ENCODE measurements around the gene DOCK2.

DOCK2 gene

DNA sequence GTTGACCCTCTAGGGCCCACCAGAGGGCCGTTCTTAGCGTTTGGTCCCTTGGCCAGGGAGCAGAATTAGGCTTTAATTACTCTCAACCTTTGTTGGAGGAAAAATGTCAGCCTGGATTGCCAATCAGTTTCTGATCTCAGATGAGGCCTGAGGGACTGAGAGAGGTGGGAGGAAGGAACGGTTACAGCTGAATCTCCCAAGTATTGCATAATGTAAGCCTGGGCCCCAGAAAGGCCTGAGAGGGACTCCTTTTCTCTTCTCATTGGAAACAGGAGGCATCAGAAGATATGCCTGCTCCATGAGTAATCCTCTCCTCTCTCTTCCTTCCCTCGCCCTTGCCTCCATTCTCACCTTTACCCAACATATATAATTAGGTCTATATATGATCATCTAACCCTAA lies 237.5 kb downstream of the DOCK2 start:
- H3K27ac ChIP-seq (ENCODE audit: low read depth, low read length): no peak overlapping the region
- no peak overlapping the region for H3K9ac ChIP-seq (ENCODE audit: low read length)
- no peaks in the 10 kb centered on the region for H3K36me3 ChIP-seq (ENCODE audit: insufficient read depth, low read length)
- no peaks in the 10 kb centered on the region for H3K27me3 ChIP-seq (ENCODE audit: control insufficient read depth in 1 of 2, insufficient read depth in 2 of 2, low read length in 2 of 2)
- H3K4me3 ChIP-seq (ENCODE audit: low read depth in 1 of 2, low read length in 2 of 2): no peak overlapping the region
- no peaks in the 10 kb centered on the region for H3K4me1 ChIP-seq (ENCODE audit: insufficient read depth, low read length)
- H3K9me3 ChIP-seq (ENCODE audit: low read length): no peaks in the 10 kb centered on the region

GRCh38 chr5:169875091-169875728 lies 238.1 kb downstream of the DOCK2 start:
- Histone ChIP-seq H3K36me3 (ENCODE audit: insufficient read depth, low read length) (no peaks in the 10 kb centered on the region), H3K27ac (ENCODE audit: low read depth, low read length) (no peak overlapping the region), H3K4me3 (ENCODE audit: low read depth in 1 of 2, low read length in 2 of 2) (no peak overlapping the region), H3K9me3 (ENCODE audit: low read length) (no peaks in the 10 kb centered on the region), H3K27me3 (ENCODE audit: control insufficient read depth in 1 of 2, insufficient read depth in 2 of 2, low read length in 2 of 2) (no peaks in the 10 kb centered on the region), H3K4me1 (ENCODE audit: insufficient read depth, low read length) (no peaks in the 10 kb centered on the region), H3K9ac (ENCODE audit: low read length) (no peak overlapping the region)

DNA sequence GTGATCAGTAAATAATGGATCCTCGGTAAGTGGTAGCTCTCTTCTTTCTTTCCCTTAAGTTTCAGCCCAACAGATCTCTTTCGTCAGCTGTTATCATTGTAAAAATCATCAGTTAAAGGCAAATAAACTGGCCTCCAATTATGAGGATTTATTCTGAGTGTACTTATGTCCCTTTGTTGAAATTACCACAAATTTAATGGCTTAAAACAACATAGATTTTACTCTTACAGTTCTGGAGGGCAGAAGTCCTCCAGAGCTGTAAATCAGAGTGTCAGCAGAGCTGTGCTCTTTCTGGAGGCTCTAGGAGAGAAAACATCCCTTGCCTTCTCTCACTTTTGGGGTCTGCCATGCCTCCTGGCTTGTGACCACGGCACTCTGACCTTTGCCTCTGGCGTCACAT lies 238.7 kb downstream of the DOCK2 start:
- no peak overlapping the region for H3K27ac ChIP-seq (ENCODE audit: low read depth, low read length)
- no peaks in the 10 kb centered on the region for H3K27me3 ChIP-seq (ENCODE audit: control insufficient read depth in 1 of 2, insufficient read depth in 2 of 2, low read length in 2 of 2)
- H3K4me1 ChIP-seq (ENCODE audit: insufficient read depth, low read length): no peaks in the 10 kb centered on the region
- no peak overlapping the region for H3K9ac ChIP-seq (ENCODE audit: low read length)
- H3K9me3 ChIP-seq (ENCODE audit: low read length): no peaks in the 10 kb centered on the region
- H3K4me3 ChIP-seq (ENCODE audit: low read depth in 1 of 2, low read length in 2 of 2): no peak overlapping the region
- H3K36me3 ChIP-seq (ENCODE audit: insufficient read depth, low read length): no peaks in the 10 kb centered on the region

DNA sequence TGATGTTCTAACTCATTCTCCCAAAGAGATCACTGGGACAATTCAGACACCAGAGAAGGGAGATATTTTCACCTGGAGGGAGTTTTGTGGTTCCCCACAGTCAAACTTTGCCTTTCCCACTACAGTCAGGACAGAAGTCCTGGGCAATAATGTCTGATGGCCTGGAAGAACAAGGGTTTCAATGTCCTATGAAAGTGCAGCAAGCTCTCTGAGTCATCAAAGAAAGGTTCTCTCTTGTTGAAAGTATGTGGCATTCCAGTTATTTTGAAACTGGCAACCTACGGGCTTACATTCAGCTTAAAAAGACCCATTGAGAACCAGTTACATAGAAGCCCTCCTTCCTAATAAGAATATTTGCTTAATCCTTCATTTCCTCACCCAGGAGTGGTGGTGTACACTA lies 239.3 kb downstream of the DOCK2 start:
- H3K27ac ChIP-seq (ENCODE audit: low read depth, low read length): no peak overlapping the region
- no peak overlapping the region for H3K4me3 ChIP-seq (ENCODE audit: low read depth in 1 of 2, low read length in 2 of 2)
- H3K9me3 ChIP-seq (ENCODE audit: low read length): no peaks in the 10 kb centered on the region
- H3K9ac ChIP-seq (ENCODE audit: low read length): no peak overlapping the region
- H3K27me3 ChIP-seq (ENCODE audit: control insufficient read depth in 1 of 2, insufficient read depth in 2 of 2, low read length in 2 of 2): no peaks in the 10 kb centered on the region
- H3K4me1 ChIP-seq (ENCODE audit: insufficient read depth, low read length): no peaks in the 10 kb centered on the region
- H3K36me3 ChIP-seq (ENCODE audit: insufficient read depth, low read length): no peaks in the 10 kb centered on the region

DNA sequence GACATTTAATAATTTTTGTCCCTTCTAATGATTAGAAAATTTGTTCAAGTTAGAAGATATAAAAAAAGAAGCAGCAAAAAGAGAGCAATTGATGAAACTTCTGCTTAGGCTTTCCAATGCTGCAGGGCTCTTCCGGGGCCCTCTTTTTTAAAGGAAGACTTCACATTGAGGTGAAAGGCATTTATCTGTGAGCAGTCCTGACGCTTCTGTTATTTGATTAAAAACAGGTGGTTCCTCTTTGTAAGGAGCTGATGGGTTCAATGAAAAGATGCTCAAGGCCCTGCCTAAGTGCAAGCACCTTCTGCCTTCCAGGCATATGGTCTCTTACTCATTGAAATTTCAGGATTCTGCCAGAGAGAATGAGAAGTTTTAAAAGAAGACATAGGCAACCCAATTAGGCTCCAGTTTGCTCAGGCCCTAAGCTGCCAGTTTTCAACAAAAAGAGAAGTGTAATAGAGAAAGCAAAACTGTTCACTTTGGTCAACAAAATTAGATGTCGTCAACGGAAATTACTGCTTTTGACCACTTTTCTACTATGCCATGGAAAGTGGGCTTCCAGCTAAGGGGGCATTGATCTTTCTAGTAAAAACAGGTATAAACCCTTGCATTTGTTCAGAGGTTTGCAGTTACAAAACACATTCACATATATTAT lies 243.1 kb downstream of the DOCK2 start:
- H3K27me3 ChIP-seq (ENCODE audit: control insufficient read depth in 1 of 2, insufficient read depth in 2 of 2, low read length in 2 of 2): no peaks in the 10 kb centered on the region

GRCh38 chr5:169880785-169881184 lies 243.7 kb downstream of the DOCK2 start:
- Histone ChIP-seq H3K9ac (ENCODE audit: low read length) (no peak overlapping the region), H3K36me3 (ENCODE audit: insufficient read depth, low read length) (no peaks in the 10 kb centered on the region), H3K27me3 (ENCODE audit: control insufficient read depth in 1 of 2, insufficient read depth in 2 of 2, low read length in 2 of 2) (no peaks in the 10 kb centered on the region), H3K27ac (ENCODE audit: low read depth, low read length) (no peak overlapping the region), H3K9me3 (ENCODE audit: low read length) (no peaks in the 10 kb centered on the region), H3K4me1 (ENCODE audit: insufficient read depth, low read length) (no peaks in the 10 kb centered on the region), H3K4me3 (ENCODE audit: low read depth in 1 of 2, low read length in 2 of 2) (no peak overlapping the region)

More for the DNA sequence above, 243.1 kb downstream of the DOCK2 start:
- H3K9ac ChIP-seq (ENCODE audit: low read length): no peak overlapping the region
- H3K4me3 ChIP-seq (ENCODE audit: low read depth in 1 of 2, low read length in 2 of 2): no peak overlapping the region
- no peaks in the 10 kb centered on the region for H3K9me3 ChIP-seq (ENCODE audit: low read length)
- no peaks in the 10 kb centered on the region for H3K4me1 ChIP-seq (ENCODE audit: insufficient read depth, low read length)
- no peaks in the 10 kb centered on the region for H3K36me3 ChIP-seq (ENCODE audit: insufficient read depth, low read length)
- H3K27ac ChIP-seq (ENCODE audit: low read depth, low read length): no peak overlapping the region

- H3K9me3 ChIP-seq (ENCODE audit: low read length): no peaks in the 10 kb centered on the region
- H3K4me3 ChIP-seq (ENCODE audit: low read depth in 1 of 2, low read length in 2 of 2): no peak overlapping the region
These were observed 244.7 kb downstream of the DOCK2 start for GRCh38 chr5:169881702-169882303.

GRCh38 chr5:169886033-169886432 lies 249.0 kb downstream of the DOCK2 start:
- no peak overlapping the region for H3K27ac ChIP-seq (ENCODE audit: low read depth, low read length)
- no peaks in the 10 kb centered on the region for H3K36me3 ChIP-seq (ENCODE audit: insufficient read depth, low read length)
- no peak overlapping the region for H3K9ac ChIP-seq (ENCODE audit: low read length)

More at GRCh38 chr5:169881702-169882303, 244.7 kb downstream of the DOCK2 start:
- no peak overlapping the region for H3K9ac ChIP-seq (ENCODE audit: low read length)
- H3K27ac ChIP-seq (ENCODE audit: low read depth, low read length): no peak overlapping the region
- H3K27me3 ChIP-seq (ENCODE audit: control insufficient read depth in 1 of 2, insufficient read depth in 2 of 2, low read length in 2 of 2): no peaks in the 10 kb centered on the region
- H3K36me3 ChIP-seq (ENCODE audit: insufficient read depth, low read length): no peaks in the 10 kb centered on the region
- H3K4me1 ChIP-seq (ENCODE audit: insufficient read depth, low read length): no peaks in the 10 kb centered on the region

GRCh38 chr5:169886677-169887076 lies 249.6 kb downstream of the DOCK2 start:
- H3K27me3 ChIP-seq (ENCODE audit: control insufficient read depth in 1 of 2, insufficient read depth in 2 of 2, low read length in 2 of 2): no peaks in the 10 kb centered on the region

More at GRCh38 chr5:169886033-169886432, 249.0 kb downstream of the DOCK2 start:
- Histone ChIP-seq H3K9me3 (ENCODE audit: low read length) (no peaks in the 10 kb centered on the region), H3K4me3 (ENCODE audit: low read depth in 1 of 2, low read length in 2 of 2) (no peak overlapping the region), H3K27me3 (ENCODE audit: control insufficient read depth in 1 of 2, insufficient read depth in 2 of 2, low read length in 2 of 2) (no peaks in the 10 kb centered on the region), H3K4me1 (ENCODE audit: insufficient read depth, low read length) (no peaks in the 10 kb centered on the region)

GRCh38 chr5:169889572-169889971 lies 252.5 kb downstream of the DOCK2 start:
- no peaks in the 10 kb centered on the region for H3K36me3 ChIP-seq (ENCODE audit: insufficient read depth, low read length)
- no peak overlapping the region for H3K27ac ChIP-seq (ENCODE audit: low read depth, low read length)
- H3K9me3 ChIP-seq (ENCODE audit: low read length): no peaks in the 10 kb centered on the region
- H3K27me3 ChIP-seq (ENCODE audit: control insufficient read depth in 1 of 2, insufficient read depth in 2 of 2, low read length in 2 of 2): no peaks in the 10 kb centered on the region
- no peak overlapping the region for H3K9ac ChIP-seq (ENCODE audit: low read length)
- H3K4me3 ChIP-seq (ENCODE audit: low read depth in 1 of 2, low read length in 2 of 2): no peak overlapping the region
- no peaks in the 10 kb centered on the region for H3K4me1 ChIP-seq (ENCODE audit: insufficient read depth, low read length)

More at GRCh38 chr5:169886677-169887076, 249.6 kb downstream of the DOCK2 start:
- no peaks in the 10 kb centered on the region for H3K36me3 ChIP-seq (ENCODE audit: insufficient read depth, low read length)
- no peak overlapping the region for H3K4me3 ChIP-seq (ENCODE audit: low read depth in 1 of 2, low read length in 2 of 2)
- H3K27ac ChIP-seq (ENCODE audit: low read depth, low read length): no peak overlapping the region
- H3K9ac ChIP-seq (ENCODE audit: low read length): no peak overlapping the region
- H3K4me1 ChIP-seq (ENCODE audit: insufficient read depth, low read length): no peaks in the 10 kb centered on the region
- no peaks in the 10 kb centered on the region for H3K9me3 ChIP-seq (ENCODE audit: low read length)

DNA sequence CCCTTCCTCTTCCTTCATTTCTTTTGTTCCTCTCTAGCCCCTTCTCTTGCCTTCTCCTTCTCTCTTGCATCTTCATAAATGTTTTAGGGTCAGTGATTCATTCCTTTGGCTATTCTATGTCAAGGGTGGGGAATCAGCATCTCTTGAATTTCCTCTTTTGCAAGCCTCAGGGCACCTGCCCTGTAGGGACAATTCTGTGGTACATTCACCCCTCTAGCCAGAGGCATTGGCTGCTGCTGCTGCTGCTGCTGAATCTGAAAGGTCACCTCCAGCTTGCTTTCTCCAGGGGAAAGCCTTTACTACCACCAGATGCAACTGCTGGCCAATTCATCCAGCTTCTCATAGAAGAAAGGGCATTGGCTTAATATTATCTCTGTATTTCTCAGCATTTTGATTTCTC lies 255.9 kb downstream of the DOCK2 start:
- H3K4me1 ChIP-seq (ENCODE audit: insufficient read depth, low read length): no peaks in the 10 kb centered on the region
- no peak overlapping the region for H3K4me3 ChIP-seq (ENCODE audit: low read depth in 1 of 2, low read length in 2 of 2)
- H3K27me3 ChIP-seq (ENCODE audit: control insufficient read depth in 1 of 2, insufficient read depth in 2 of 2, low read length in 2 of 2): no peaks in the 10 kb centered on the region
- H3K9ac ChIP-seq (ENCODE audit: low read length): no peak overlapping the region
- H3K27ac ChIP-seq (ENCODE audit: low read depth, low read length): no peak overlapping the region
- H3K36me3 ChIP-seq (ENCODE audit: insufficient read depth, low read length): no peaks in the 10 kb centered on the region
- H3K9me3 ChIP-seq (ENCODE audit: low read length): no peaks in the 10 kb centered on the region

All from muscle layer of colon (tissue), 2 donors.